Kidney tubule cell (primary cell): ENCODE results near the gene CYYR1.

Source experiments
- DNase-seq: peaks from one replicate; pipeline ENCODE4 v3.0.0-alpha.2; 2018; ENCODE audit warnings: low spot score

Gene CYYR1

GRCh38 chr21:26553898-26554297 lies 19.2 kb downstream of the CYYR1 start:
- no peak for DNase-seq

- DNase-seq = peak; percentile 52
Observed at GRCh38 chr21:26550326-26550725, 22.8 kb downstream of the CYYR1 start.

GRCh38 chr21:26546446-26547097 lies 26.5 kb downstream of the CYYR1 start:
- DNase-seq = no peak

GRCh38 chr21:26544201-26544775 lies 28.8 kb downstream of the CYYR1 start:
- no peak for DNase-seq

GRCh38 chr21:26540651-26541050 lies 32.4 kb downstream of the CYYR1 start:
- DNase-seq = no peak

GRCh38 chr21:26539566-26539965 lies 33.5 kb downstream of the CYYR1 start:
- no peak for DNase-seq

GRCh38 chr21:26534517-26534916 lies 38.6 kb downstream of the CYYR1 start:
- DNase-seq = no peak

- no peak for DNase-seq
Observed at GRCh38 chr21:26532208-26532607, 40.9 kb downstream of the CYYR1 start.

- DNase-seq = no peak
Observed at GRCh38 chr21:26529526-26529925, 43.6 kb downstream of the CYYR1 start.

- DNase-seq = no peak
Observed at GRCh38 chr21:26528882-26529281, 44.2 kb downstream of the CYYR1 start.

- no peak for DNase-seq
Observed at GRCh38 chr21:26522704-26523103, 50.4 kb downstream of the CYYR1 start.

- no peak for DNase-seq
Observed at GRCh38 chr21:26519142-26519541, 53.9 kb downstream of the CYYR1 start.

- no peak for DNase-seq
Observed at GRCh38 chr21:26515257-26515656, 57.8 kb downstream of the CYYR1 start.

- peak; percentile 60 for DNase-seq
Observed at GRCh38 chr21:26513212-26513611, 59.9 kb downstream of the CYYR1 start.

- no peak for DNase-seq
Observed at GRCh38 chr21:26512664-26513063, 60.4 kb downstream of the CYYR1 start.

GRCh38 chr21:26508903-26509302 lies 64.2 kb downstream of the CYYR1 start:
- DNase-seq = no peak

GRCh38 chr21:26506956-26507355 lies 66.1 kb downstream of the CYYR1 start:
- peak; percentile 17 for DNase-seq

GRCh38 chr21:26505211-26505610 lies 67.9 kb downstream of the CYYR1 start:
- no peak for DNase-seq

GRCh38 chr21:26503414-26503813 lies 69.7 kb downstream of the CYYR1 start:
- DNase-seq = no peak

- no peak for DNase-seq
Observed at GRCh38 chr21:26501495-26502021, 71.5 kb downstream of the CYYR1 start.

- DNase-seq = peak; percentile 15
Observed at GRCh38 chr21:26499495-26499894, 73.6 kb downstream of the CYYR1 start.

- DNase-seq = no peak
Observed at GRCh38 chr21:26495283-26495849, 77.7 kb downstream of the CYYR1 start.

GRCh38 chr21:26491663-26492062 lies 81.4 kb downstream of the CYYR1 start:
- DNase-seq = no peak

GRCh38 chr21:26490771-26491170 lies 82.3 kb downstream of the CYYR1 start:
- peak; percentile 38 for DNase-seq
